HAP-1 (cell line): ENCODE measurements around the gene SAV1.
A peak's percentile ranks its signal among the peaks of the same experiment; 100 is the strongest.

Source experiments
- DNase-seq, 2 experiments: peaks; one replicate each; pipeline ENCODE4 v3.0.0-alpha.2; 2016 to 2020; ENCODE audit warnings: low spot score in 2 of 2
- H3K27me3 ChIP-seq: fragments of 250-450 bp; sonication (Bioruptor Pico); 2 replicates; pipeline ENCODE4 v1.5.1; 2020; ENCODE audit warnings: low read depth, mild to moderate bottlenecking, moderate library complexity
- H3K36me3 ChIP-seq: fragments of 250-450 bp; sonication (Bioruptor Pico); replicated peaks from 2 replicates; pipeline ENCODE4 v1.5.1; 2020; ENCODE audit warnings: mild to moderate bottlenecking
- H3K4me1 ChIP-seq: fragments of 250-450 bp; sonication (Bioruptor Pico); 2 replicates; pipeline ENCODE4 v1.5.1; 2020; ENCODE audit warnings: mild to moderate bottlenecking
- H3K4me3 ChIP-seq: fragments of 250-450 bp; sonication (Bioruptor Pico); 2 replicates; pipeline ENCODE4 v1.5.1; 2020; ENCODE audit warnings: mild to moderate bottlenecking, moderate library complexity
- H3K9me3 ChIP-seq: fragments of 250-450 bp; sonication (Bioruptor Pico); 2 replicates; pipeline ENCODE4 v1.5.1; 2020; ENCODE audit warnings: mild to moderate bottlenecking, moderate library complexity
- in situ Hi-C: fragments of 300-500 bp; cut with MboI; formaldehyde crosslinking; loops from 3 replicates; pipeline ENCODE4 v1.14.3; 2020; ENCODE audit warnings: low sequenced_read_pairs, inconsistent platforms, mixed read lengths

SAV1 gene

GRCh38 chr14:50610465-50610864, 57.6 kb downstream of the SAV1 start:
- Histone ChIP-seq H3K36me3 (no peaks in the 10 kb centered on the region), H3K4me3 (no peak overlapping the region), H3K27me3 (no peaks in the 10 kb centered on the region), H3K4me1 (peaks cover 6% of the 10 kb centered on the region), H3K9me3 (no peaks in the 10 kb centered on the region)
- DNase-seq: no peak
- in situ Hi-C loops: no loop called here

GRCh38 chr14:50608302-50608851, 59.7 kb downstream of the SAV1 start:
- Histone ChIP-seq H3K27me3 (no peaks in the 10 kb centered on the region), H3K9me3 (no peaks in the 10 kb centered on the region), H3K4me3 (no peak overlapping the region), H3K36me3 (no peaks in the 10 kb centered on the region), H3K4me1 (no peaks in the 10 kb centered on the region)
- in situ Hi-C loops: no loop called here
- no peak for DNase-seq

- no peaks in the 10 kb centered on the region for H3K36me3 ChIP-seq
- H3K4me1 ChIP-seq: no peaks in the 10 kb centered on the region
Measured at GRCh38 chr14:50607761-50608160, 60.3 kb downstream of the SAV1 start.

DNA sequence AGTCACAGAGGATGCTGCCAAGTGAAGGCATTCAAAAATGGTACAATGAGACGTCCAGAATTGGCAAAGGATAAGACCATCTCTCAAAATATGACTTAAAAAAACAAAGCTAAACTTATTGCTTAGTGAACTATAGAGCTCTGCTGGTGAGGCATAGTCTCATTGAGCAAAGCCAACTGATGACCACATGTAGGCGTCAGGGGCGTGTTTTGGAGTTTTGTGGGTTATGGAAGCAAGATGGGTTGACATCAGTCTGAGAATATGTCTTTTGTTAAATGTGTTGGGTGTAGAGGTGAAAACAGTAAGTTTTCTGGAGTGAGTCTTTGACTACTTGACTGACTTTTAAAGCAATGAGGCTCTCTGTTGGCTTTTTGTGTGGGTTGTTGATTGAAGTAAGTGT, 60.9 kb downstream of the SAV1 start:
- DNase-seq: no peak
- Histone ChIP-seq H3K36me3 (no peaks in the 10 kb centered on the region), H3K4me3 (no peak overlapping the region), H3K27me3 (no peaks in the 10 kb centered on the region), H3K9me3 (no peaks in the 10 kb centered on the region), H3K4me1 (no peaks in the 10 kb centered on the region)
- in situ Hi-C loops: no loop called here

More at GRCh38 chr14:50607761-50608160, 60.3 kb downstream of the SAV1 start:
- DNase-seq: no peak
- no peak overlapping the region for H3K4me3 ChIP-seq
- H3K27me3 ChIP-seq: no peaks in the 10 kb centered on the region
- no peaks in the 10 kb centered on the region for H3K9me3 ChIP-seq
- in situ Hi-C loops: no loop called here

DNA sequence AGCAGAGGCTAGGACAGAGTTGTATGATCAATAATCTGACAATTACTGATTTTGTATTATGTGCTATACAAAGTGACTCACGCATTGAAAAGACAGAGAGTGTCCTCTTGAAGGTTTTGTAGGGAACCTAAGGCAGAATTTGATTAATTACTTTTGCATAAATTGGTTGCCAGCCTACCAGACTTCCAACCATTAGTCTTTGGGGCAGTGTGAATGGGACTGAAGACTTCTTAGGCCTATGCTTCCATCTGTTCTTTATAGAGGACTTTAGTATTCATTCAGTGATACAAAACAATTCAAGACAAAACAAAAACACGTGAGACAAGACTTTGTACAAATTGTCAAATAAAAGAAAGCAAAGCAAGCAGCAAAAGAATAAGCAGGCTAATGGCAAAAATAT, 61.6 kb downstream of the SAV1 start:
- no peaks in the 10 kb centered on the region for H3K4me1 ChIP-seq
- no peaks in the 10 kb centered on the region for H3K27me3 ChIP-seq
- H3K36me3 ChIP-seq: no peaks in the 10 kb centered on the region
- DNase-seq: no peak
- H3K4me3 ChIP-seq: no peak overlapping the region
- in situ Hi-C loops: no loop called here
- no peaks in the 10 kb centered on the region for H3K9me3 ChIP-seq

- Histone ChIP-seq H3K27me3 (no peaks in the 10 kb centered on the region), H3K36me3 (no peaks in the 10 kb centered on the region), H3K4me3 (no peak overlapping the region), H3K9me3 (no peaks in the 10 kb centered on the region), H3K4me1 (no peaks in the 10 kb centered on the region)
- in situ Hi-C loops: no loop called here
- DNase-seq: no peak
Measured at GRCh38 chr14:50605766-50606165, 62.3 kb downstream of the SAV1 start.

- in situ Hi-C loops: no loop called here
- Histone ChIP-seq H3K4me1 (no peaks in the 10 kb centered on the region; the same call in none of the 2 replicates), H3K36me3 (no peaks in the 10 kb centered on the region), H3K4me3 (no peak overlapping the region), H3K9me3 (no peaks in the 10 kb centered on the region), H3K27me3 (no peaks in the 10 kb centered on the region)
- DNase-seq: no peak
Measured at GRCh38 chr14:50603565-50603964, 64.5 kb downstream of the SAV1 start.

- in situ Hi-C loops: no loop called here
- no peak for DNase-seq
- Histone ChIP-seq H3K4me1 (no peaks in the 10 kb centered on the region; the same call in none of the 2 replicates), H3K36me3 (no peaks in the 10 kb centered on the region), H3K4me3 (no peak overlapping the region), H3K9me3 (no peaks in the 10 kb centered on the region), H3K27me3 (no peaks in the 10 kb centered on the region)
Measured at GRCh38 chr14:50602035-50602434, 66.1 kb downstream of the SAV1 start.

DNA sequence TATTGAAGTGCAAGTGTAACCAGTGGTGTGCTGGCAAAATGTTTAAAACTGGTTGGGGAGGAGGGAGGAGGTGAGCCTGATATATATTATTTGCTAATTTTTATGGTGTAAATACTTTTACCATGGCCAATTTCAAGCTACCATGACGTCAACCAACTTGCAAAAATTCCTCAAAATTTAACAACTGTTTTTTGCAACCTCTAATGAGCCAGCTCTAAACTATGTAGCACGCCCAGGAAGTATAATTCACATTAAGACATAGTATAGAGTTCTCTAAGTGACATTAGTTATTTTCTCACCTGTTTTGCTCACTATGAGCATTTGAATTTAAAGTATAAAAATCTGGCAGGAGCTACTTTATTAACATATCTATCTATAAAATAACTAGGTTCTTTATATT, 66.7 kb downstream of the SAV1 start:
- no peak for DNase-seq
- no peaks in the 10 kb centered on the region for H3K9me3 ChIP-seq
- no peaks in the 10 kb centered on the region for H3K36me3 ChIP-seq
- H3K4me1 ChIP-seq: no peaks in the 10 kb centered on the region; the same call in none of the 2 replicates
- in situ Hi-C loops: no loop called here
- H3K27me3 ChIP-seq: no peaks in the 10 kb centered on the region
- H3K4me3 ChIP-seq: no peak overlapping the region

DNA sequence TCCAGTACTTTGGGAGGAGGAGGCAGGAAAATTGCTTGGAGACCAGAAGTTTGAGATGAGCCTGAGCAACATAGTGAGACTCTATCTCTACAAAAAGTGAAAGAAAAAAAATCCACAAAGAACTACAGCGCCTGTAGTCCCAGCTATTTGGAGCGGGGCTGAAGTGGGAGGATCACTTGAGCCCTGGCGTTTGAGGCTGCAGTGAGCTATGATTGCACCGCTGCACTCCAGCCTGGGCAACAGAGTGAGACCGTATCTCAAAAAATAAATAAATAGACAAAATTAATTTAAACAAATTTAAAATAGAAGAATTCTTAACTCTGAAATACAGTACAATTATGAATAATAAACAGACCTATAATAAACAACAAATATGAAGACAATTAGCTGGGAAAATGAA, 67.3 kb downstream of the SAV1 start:
- H3K4me3 ChIP-seq: no peak overlapping the region
- H3K9me3 ChIP-seq: no peaks in the 10 kb centered on the region
- H3K4me1 ChIP-seq: no peaks in the 10 kb centered on the region; the same call in none of the 2 replicates
- no peaks in the 10 kb centered on the region for H3K36me3 ChIP-seq
- peak in 1 of 2 experiments; percentile 23 for DNase-seq
- in situ Hi-C loops: no loop called here
- H3K27me3 ChIP-seq: no peaks in the 10 kb centered on the region

- H3K4me1 ChIP-seq: peaks cover 7% of the 10 kb centered on the region
- H3K36me3 ChIP-seq: no peaks in the 10 kb centered on the region
- peak in 1 of 2 experiments; percentile 79 for DNase-seq
- in situ Hi-C loops: no loop called here
- H3K4me3 ChIP-seq: no peak overlapping the region
- no peaks in the 10 kb centered on the region for H3K9me3 ChIP-seq
- no peaks in the 10 kb centered on the region for H3K27me3 ChIP-seq
Measured at GRCh38 chr14:50599700-50600444, 68.2 kb downstream of the SAV1 start.

DNA sequence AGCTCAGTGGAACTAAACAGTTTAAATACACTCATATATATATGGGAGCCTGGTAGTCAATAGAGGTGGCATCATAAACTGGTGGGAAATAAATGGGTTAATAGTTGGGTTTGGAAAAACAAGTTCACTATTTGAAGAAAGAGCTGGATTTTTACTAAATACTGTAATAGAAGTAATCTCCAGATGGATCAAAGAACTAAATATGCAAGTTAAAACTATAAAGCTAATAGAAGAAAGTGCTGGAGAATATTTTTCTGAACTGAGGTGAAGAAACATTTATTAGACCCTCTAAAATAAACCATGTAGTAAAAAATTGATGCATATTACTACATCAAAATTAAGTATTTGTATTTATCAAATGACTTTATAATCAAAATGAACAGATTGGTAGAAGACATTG, 69.3 kb downstream of the SAV1 start:
- in situ Hi-C loops: no loop called here

DNA sequence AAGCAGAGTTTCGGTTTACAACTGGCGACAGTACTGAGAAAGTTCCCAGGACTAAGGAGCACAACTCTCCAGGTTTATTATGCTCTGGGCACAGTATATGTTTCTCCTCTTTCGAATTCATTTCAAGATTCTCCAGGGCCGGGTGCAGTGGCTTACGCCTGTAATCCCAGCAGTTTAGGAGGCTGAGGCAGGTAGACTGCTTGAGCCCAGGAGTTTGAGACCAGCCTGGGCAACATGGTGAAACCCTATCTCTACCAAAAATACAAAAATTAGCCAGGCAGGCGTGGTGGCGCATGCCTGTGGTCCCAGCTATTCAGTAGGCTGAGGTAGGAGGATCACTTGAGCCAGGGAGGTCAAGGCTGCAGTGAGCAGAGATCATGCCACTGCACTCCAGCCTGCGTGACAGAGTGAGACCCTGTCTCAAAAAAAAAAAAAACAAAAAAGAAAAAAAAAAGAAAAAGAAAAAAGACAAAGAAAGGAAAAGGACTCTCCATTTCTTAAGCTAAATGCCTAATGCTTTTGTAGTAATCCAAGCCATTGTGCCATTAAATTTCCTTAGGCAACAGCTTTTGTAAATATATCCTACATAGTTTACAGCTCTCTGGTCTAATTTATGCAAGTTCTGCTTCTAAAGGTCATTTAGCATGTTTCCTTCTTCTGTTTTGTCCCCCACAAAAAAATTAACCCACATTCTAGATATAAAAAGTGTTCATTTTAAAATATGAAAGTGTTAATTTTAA, 73.4 kb downstream of the SAV1 start:
- peak; percentile 72 to 85 for DNase-seq
- peak overlapping the region; percentile 6; the same call in 1 of the 2 replicates for H3K4me3 ChIP-seq
- in situ Hi-C loops: no loop called here
- peaks cover 17% of the 10 kb centered on the region for H3K4me1 ChIP-seq
- no peaks in the 10 kb centered on the region for H3K27me3 ChIP-seq
- H3K36me3 ChIP-seq: no peaks in the 10 kb centered on the region
- no peaks in the 10 kb centered on the region for H3K9me3 ChIP-seq

More for the DNA sequence above, 69.3 kb downstream of the SAV1 start:
- no peaks in the 10 kb centered on the region for H3K9me3 ChIP-seq
- peaks cover 16% of the 10 kb centered on the region for H3K4me1 ChIP-seq
- no peaks in the 10 kb centered on the region for H3K27me3 ChIP-seq
- H3K36me3 ChIP-seq: no peaks in the 10 kb centered on the region
- no peak overlapping the region for H3K4me3 ChIP-seq
- no peak for DNase-seq

DNA sequence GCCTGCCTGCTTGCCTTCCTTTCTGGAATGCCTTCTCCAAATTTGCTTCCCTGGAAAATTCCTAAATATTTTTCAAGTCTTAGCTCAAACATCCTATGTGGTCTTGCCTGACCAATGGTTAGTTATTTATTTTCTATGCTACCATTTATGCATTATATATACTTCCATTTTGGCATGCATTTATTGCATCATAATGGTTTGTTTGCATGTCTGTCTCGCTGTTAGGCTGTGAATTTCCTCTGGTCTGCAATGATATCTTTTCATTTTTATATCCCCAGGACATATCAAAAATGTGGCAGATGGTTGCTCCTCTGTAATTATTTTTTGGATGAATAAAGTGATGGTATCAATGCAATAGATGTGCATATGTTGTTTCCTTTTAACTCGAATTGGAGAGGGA, 77.6 kb downstream of the SAV1 start:
- Histone ChIP-seq H3K4me3 (no peak overlapping the region), H3K27me3 (no peaks in the 10 kb centered on the region), H3K36me3 (no peaks in the 10 kb centered on the region), H3K9me3 (no peaks in the 10 kb centered on the region), H3K4me1 (peaks cover 15% of the 10 kb centered on the region)
- no peak for DNase-seq
- in situ Hi-C loops: no loop called here
